ENCODE measurements around the gene CNTNAP2.

Gene CNTNAP2

DNA sequence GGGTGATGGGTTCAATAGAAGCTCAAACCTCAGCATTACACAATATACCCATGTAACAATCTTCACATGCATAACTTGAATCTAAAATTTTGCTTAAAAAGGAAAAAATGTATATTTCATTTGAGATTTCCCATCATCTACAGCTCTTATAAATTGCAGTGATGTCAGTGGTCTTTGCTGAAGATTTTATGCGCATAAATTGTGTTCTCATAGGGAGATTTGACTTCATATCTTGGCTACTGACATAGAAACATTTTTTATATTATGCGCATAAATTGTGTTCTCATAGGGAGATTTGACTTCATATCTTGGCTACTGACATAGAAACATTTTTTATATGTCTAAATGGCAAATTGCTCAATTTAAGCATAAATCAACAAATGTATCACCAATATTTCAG lies 1348.6 kb downstream of the CNTNAP2 start (continued):
- TF ChIP-seq, protein P1, sequence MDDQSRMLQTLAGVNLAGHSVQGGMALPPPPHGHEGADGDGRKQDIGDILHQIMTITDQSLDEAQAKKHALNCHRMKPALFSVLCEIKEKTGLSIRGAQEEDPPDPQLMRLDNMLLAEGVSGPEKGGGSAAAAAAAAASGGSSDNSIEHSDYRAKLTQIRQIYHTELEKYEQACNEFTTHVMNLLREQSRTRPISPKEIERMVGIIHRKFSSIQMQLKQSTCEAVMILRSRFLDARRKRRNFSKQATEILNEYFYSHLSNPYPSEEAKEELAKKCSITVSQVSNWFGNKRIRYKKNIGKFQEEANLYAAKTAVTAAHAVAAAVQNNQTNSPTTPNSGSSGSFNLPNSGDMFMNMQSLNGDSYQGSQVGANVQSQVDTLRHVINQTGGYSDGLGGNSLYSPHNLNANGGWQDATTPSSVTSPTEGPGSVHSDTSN (CRISPR knock-in tag; IDR thresholded peaks at IDR 0.05): no peak
- TF ChIP-seq ZNF302 (tag by site-specific recombination; IDR thresholded peaks at IDR 0.05; ENCODE audit: low read depth): no peak
- TF ChIP-seq ZNF138 (tag by site-specific recombination; IDR thresholded peaks at IDR 0.05; ENCODE audit: borderline replicate concordance): no peak
- TF ChIP-seq, protein P2, sequence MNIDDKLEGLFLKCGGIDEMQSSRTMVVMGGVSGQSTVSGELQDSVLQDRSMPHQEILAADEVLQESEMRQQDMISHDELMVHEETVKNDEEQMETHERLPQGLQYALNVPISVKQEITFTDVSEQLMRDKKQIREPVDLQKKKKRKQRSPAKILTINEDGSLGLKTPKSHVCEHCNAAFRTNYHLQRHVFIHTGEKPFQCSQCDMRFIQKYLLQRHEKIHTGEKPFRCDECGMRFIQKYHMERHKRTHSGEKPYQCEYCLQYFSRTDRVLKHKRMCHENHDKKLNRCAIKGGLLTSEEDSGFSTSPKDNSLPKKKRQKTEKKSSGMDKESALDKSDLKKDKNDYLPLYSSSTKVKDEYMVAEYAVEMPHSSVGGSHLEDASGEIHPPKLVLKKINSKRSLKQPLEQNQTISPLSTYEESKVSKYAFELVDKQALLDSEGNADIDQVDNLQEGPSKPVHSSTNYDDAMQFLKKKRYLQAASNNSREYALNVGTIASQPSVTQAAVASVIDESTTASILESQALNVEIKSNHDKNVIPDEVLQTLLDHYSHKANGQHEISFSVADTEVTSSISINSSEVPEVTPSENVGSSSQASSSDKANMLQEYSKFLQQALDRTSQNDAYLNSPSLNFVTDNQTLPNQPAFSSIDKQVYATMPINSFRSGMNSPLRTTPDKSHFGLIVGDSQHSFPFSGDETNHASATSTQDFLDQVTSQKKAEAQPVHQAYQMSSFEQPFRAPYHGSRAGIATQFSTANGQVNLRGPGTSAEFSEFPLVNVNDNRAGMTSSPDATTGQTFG (tag by site-specific recombination; IDR thresholded peaks at IDR 0.05; ENCODE audit: borderline replicate concordance): no peak
- TF ChIP-seq ZSCAN16 (tag by site-specific recombination; IDR thresholded peaks at IDR 0.05): no peak
- TF ChIP-seq ZNF701 (tag by site-specific recombination; IDR thresholded peaks at IDR 0.05): no peak
- TF ChIP-seq ZNF404 (tag by site-specific recombination; IDR thresholded peaks at IDR 0.05): no peak
- no peak for TF ChIP-seq OVOL3 (tag by site-specific recombination; IDR thresholded peaks at IDR 0.05)
- TF ChIP-seq ZIC2 (tag by site-specific recombination; IDR thresholded peaks at IDR 0.05): no peak
- no peak for TF ChIP-seq ZNF707 (tag by site-specific recombination; IDR thresholded peaks at IDR 0.05)
- TF ChIP-seq, protein P3, sequence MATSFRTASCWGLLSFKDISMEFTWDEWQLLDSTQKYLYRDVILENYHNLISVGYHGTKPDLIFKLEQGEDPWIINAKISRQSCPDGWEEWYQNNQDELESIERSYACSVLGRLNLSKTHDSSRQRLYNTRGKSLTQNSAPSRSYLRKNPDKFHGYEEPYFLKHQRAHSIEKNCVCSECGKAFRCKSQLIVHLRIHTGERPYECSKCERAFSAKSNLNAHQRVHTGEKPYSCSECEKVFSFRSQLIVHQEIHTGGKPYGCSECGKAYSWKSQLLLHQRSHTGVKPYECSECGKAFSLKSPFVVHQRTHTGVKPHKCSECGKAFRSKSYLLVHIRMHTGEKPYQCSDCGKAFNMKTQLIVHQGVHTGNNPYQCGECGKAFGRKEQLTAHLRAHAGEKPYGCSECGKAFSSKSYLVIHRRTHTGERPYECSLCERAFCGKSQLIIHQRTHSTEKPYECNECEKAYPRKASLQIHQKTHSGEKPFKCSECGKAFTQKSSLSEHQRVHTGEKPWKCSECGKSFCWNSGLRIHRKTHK (tag by site-specific recombination; IDR thresholded peaks at IDR 0.05): no peak

DNA sequence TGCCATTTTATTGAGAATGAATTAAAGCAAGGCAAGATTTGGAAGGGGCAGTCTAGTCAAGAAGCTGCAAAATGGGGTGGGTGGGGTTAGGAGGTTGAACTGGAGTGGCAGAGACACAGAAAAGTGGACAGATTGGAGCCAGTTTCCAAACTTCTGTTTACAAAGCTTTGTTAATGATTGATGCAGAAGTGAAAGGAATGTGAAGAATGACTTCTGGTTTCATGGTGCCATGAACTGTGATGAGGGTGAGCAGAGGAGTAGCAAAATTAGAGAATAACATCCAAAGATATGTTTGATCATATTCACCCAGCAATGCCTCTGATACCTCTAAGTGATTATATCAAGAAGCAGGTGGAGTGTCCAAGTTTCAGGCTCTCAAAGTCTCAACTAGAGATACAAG lies 1356.0 kb downstream of the CNTNAP2 start:
- no peaks in the 10 kb centered on the region for H3K36me3 ChIP-seq (ENCODE audit: control insufficient read depth in 2 of 2, insufficient read depth in 1 of 2, low read length in 2 of 2)
- no peak overlapping the region for H3K27ac ChIP-seq (ENCODE audit: extremely low read depth, low read depth, low read length)
- no peaks in the 10 kb centered on the region for H3K4me1 ChIP-seq (ENCODE audit: control insufficient read depth, insufficient read depth, low read length)
- H3K9me3 ChIP-seq (ENCODE audit: control insufficient read depth, insufficient read depth, low read depth, low read length): no peaks in the 10 kb centered on the region
- CTCF ChIA-PET: no interaction called here
- POLR2A ChIA-PET: no interaction called here
- no peak overlapping the region for H3K4me3 ChIP-seq (ENCODE audit: low read depth, low read length)
- TF ChIP-seq ZIC2 (tag by site-specific recombination; IDR thresholded peaks at IDR 0.05) (no peak), ZNF621 (tag by site-specific recombination; IDR thresholded peaks at IDR 0.05) (no peak), WT1 (tag by site-specific recombination; IDR thresholded peaks at IDR 0.05) (no peak), ZBTB48 (tag by site-specific recombination; IDR thresholded peaks at IDR 0.05) (no peak), ZNF768 (tag by site-specific recombination; IDR thresholded peaks at IDR 0.05) (no peak), GLI4 (tag by site-specific recombination; IDR thresholded peaks at IDR 0.05) (no peak), ZNF354C (tag by site-specific recombination; IDR thresholded peaks at IDR 0.05; ENCODE audit: borderline replicate concordance, low read depth) (no peak)
- TF ChIP-seq, protein P4, sequence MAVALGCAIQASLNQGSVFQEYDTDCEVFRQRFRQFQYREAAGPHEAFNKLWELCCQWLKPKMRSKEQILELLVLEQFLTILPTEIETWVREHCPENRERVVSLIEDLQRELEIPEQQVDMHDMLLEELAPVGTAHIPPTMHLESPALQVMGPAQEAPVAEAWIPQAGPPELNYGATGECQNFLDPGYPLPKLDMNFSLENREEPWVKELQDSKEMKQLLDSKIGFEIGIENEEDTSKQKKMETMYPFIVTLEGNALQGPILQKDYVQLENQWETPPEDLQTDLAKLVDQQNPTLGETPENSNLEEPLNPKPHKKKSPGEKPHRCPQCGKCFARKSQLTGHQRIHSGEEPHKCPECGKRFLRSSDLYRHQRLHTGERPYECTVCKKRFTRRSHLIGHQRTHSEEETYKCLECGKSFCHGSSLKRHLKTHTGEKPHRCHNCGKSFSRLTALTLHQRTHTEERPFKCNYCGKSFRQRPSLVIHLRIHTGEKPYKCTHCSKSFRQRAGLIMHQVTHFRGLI (tag by site-specific recombination; IDR thresholded peaks at IDR 0.05): no peak
- TF ChIP-seq, protein P5, sequence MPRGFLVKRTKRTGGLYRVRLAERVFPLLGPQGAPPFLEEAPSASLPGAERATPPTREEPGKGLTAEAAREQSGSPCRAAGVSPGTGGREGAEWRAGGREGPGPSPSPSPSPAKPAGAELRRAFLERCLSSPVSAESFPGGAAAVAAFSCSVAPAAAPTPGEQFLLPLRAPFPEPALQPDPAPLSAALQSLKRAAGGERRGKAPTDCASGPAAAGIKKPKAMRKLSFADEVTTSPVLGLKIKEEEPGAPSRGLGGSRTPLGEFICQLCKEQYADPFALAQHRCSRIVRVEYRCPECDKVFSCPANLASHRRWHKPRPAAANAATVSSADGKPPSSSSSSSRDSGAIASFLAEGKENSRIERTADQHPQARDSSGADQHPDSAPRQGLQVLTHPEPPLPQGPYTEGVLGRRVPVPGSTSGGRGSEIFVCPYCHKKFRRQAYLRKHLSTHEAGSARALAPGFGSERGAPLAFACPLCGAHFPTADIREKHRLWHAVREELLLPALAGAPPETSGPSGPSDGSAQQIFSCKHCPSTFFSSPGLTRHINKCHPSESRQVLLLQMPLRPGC (tag by site-specific recombination; IDR thresholded peaks at IDR 0.05): no peak
- TF ChIP-seq, protein P6, sequence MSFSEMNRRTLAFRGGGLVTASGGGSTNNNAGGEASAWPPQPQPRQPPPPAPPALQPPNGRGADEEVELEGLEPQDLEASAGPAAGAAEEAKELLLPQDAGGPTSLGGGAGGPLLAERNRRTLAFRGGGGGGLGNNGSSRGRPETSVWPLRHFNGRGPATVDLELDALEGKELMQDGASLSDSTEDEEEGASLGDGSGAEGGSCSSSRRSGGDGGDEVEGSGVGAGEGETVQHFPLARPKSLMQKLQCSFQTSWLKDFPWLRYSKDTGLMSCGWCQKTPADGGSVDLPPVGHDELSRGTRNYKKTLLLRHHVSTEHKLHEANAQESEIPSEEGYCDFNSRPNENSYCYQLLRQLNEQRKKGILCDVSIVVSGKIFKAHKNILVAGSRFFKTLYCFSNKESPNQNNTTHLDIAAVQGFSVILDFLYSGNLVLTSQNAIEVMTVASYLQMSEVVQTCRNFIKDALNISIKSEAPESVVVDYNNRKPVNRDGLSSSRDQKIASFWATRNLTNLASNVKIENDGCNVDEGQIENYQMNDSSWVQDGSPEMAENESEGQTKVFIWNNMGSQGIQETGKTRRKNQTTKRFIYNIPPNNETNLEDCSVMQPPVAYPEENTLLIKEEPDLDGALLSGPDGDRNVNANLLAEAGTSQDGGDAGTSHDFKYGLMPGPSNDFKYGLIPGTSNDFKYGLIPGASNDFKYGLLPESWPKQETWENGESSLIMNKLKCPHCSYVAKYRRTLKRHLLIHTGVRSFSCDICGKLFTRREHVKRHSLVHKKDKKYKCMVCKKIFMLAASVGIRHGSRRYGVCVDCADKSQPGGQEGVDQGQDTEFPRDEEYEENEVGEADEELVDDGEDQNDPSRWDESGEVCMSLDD (tag by site-specific recombination; IDR thresholded peaks at IDR 0.05): no peak
- TF ChIP-seq, protein P7, sequence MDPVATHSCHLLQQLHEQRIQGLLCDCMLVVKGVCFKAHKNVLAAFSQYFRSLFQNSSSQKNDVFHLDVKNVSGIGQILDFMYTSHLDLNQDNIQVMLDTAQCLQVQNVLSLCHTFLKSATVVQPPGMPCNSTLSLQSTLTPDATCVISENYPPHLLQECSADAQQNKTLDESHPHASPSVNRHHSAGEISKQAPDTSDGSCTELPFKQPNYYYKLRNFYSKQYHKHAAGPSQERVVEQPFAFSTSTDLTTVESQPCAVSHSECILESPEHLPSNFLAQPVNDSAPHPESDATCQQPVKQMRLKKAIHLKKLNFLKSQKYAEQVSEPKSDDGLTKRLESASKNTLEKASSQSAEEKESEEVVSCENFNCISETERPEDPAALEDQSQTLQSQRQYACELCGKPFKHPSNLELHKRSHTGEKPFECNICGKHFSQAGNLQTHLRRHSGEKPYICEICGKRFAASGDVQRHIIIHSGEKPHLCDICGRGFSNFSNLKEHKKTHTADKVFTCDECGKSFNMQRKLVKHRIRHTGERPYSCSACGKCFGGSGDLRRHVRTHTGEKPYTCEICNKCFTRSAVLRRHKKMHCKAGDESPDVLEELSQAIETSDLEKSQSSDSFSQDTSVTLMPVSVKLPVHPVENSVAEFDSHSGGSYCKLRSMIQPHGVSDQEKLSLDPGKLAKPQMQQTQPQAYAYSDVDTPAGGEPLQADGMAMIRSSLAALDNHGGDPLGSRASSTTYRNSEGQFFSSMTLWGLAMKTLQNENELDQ (tag by site-specific recombination; IDR thresholded peaks at IDR 0.05; ENCODE audit: low read depth): no peak
- TF ChIP-seq, protein P8, sequence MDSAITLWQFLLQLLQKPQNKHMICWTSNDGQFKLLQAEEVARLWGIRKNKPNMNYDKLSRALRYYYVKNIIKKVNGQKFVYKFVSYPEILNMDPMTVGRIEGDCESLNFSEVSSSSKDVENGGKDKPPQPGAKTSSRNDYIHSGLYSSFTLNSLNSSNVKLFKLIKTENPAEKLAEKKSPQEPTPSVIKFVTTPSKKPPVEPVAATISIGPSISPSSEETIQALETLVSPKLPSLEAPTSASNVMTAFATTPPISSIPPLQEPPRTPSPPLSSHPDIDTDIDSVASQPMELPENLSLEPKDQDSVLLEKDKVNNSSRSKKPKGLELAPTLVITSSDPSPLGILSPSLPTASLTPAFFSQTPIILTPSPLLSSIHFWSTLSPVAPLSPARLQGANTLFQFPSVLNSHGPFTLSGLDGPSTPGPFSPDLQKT (IDR thresholded peaks at IDR 0.05; ENCODE audit: borderline replicate concordance, low read depth, low read length): no peak
